ENCODE results near the gene RTP4.

- TF ChIP-seq REST (IDR thresholded peaks at IDR 0.05; ENCODE audit: low read depth), result no peak
- TF ChIP-seq EGR1 (IDR thresholded peaks at IDR 0.05), result no peak
- TF ChIP-seq CEBPB (IDR thresholded peaks at IDR 0.05), result no peak
- no peak for TF ChIP-seq TAF1 (IDR thresholded peaks at IDR 0.05; ENCODE audit: low read depth)
- TF ChIP-seq TCF12 (IDR thresholded peaks at IDR 0.05; ENCODE audit: low read depth), result no peak
These were observed 25.9 kb upstream of the RTP4 start for GRCh38 chr3:187342255-187342654.

Measured in Ishikawa (cell line).